ENCODE data around the gene ELOVL2.

GRCh38 chr6:11012976-11013720, 31.0 kb downstream of the ELOVL2 start:
- TF ChIP-seq, protein P1, sequence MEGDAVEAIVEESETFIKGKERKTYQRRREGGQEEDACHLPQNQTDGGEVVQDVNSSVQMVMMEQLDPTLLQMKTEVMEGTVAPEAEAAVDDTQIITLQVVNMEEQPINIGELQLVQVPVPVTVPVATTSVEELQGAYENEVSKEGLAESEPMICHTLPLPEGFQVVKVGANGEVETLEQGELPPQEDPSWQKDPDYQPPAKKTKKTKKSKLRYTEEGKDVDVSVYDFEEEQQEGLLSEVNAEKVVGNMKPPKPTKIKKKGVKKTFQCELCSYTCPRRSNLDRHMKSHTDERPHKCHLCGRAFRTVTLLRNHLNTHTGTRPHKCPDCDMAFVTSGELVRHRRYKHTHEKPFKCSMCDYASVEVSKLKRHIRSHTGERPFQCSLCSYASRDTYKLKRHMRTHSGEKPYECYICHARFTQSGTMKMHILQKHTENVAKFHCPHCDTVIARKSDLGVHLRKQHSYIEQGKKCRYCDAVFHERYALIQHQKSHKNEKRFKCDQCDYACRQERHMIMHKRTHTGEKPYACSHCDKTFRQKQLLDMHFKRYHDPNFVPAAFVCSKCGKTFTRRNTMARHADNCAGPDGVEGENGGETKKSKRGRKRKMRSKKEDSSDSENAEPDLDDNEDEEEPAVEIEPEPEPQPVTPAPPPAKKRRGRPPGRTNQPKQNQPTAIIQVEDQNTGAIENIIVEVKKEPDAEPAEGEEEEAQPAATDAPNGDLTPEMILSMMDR (optimal IDR thresholded peaks at IDR 0.05 in 1 of 3, IDR thresholded peaks at IDR 0.05 in 1 of 3, conservative IDR thresholded peaks at IDR 0.05 in 1 of 3; ENCODE audit: extremely low read depth in 1 of 3, insufficient read depth in 2 of 3, low read length in 3 of 3): no peak
- TF ChIP-seq EZH2 (IDR thresholded peaks at IDR 0.05; ENCODE audit: low read length): no peak
